PC-9 (cell line): ENCODE results near the gene AHRR.

Source experiments
- EZH2 ChIP-seq: fragments of 200-600 bp; sonication (generic); IDR thresholded peaks from 2 replicates; pipeline ENCODE4 v1.8.0; 2017; ENCODE audit warnings: antibody characterized with exemption, low read depth
- TF ChIP-seq, protein P1 (sequence below): fragments of 200-600 bp; sonication (generic); conservative IDR thresholded peaks from 2 replicates; pipeline ENCODE4 v1.6.1; 2017; ENCODE audit warnings: mixed run types, antibody characterized with exemption, mild to moderate bottlenecking, moderate library complexity

- TF ChIP-seq, protein P1, sequence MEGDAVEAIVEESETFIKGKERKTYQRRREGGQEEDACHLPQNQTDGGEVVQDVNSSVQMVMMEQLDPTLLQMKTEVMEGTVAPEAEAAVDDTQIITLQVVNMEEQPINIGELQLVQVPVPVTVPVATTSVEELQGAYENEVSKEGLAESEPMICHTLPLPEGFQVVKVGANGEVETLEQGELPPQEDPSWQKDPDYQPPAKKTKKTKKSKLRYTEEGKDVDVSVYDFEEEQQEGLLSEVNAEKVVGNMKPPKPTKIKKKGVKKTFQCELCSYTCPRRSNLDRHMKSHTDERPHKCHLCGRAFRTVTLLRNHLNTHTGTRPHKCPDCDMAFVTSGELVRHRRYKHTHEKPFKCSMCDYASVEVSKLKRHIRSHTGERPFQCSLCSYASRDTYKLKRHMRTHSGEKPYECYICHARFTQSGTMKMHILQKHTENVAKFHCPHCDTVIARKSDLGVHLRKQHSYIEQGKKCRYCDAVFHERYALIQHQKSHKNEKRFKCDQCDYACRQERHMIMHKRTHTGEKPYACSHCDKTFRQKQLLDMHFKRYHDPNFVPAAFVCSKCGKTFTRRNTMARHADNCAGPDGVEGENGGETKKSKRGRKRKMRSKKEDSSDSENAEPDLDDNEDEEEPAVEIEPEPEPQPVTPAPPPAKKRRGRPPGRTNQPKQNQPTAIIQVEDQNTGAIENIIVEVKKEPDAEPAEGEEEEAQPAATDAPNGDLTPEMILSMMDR, result no peak
- TF ChIP-seq EZH2, result no peak
Observed at GRCh38 chr5:419970-420369, 98.5 kb downstream of the AHRR start.
